SK-N-MC (cell line): Measurements from ENCODE around the gene NAB2.
A peak's percentile ranks its signal among the peaks of the same experiment; 100 is the strongest.

ENCODE experiments used
- FOXP2 ChIP-seq: optimal IDR thresholded peaks from 2 replicates; pipeline ENCODE3; 2011; ENCODE audit warnings: mild to moderate bottlenecking, moderate library complexity; ENCODE audit not compliant: insufficient read depth; ENCODE audit errors: extremely low read length, control extremely low read depth
- POLR2AphosphoS5 ChIP-seq: IDR thresholded peaks from 2 replicates; pipeline ENCODE4 v1.6.1; 2012; ENCODE audit warnings: mild to moderate bottlenecking, low read depth, low read length, borderline replicate concordance

- TF ChIP-seq POLR2AphosphoS5: peak; percentile 38; the same call in 1 of the 2 replicates
- TF ChIP-seq FOXP2: no peak
These were observed 644 bp downstream of the NAB2 start for GRCh38 chr12:57089271-57090245.
